GM23338 (cell line): ENCODE data around the gene ITPRIP. TPM values are rescaled to one million over a fixed set of nuclear protein-coding genes. Genes with fewer than 3 reads are reported as not detected.

ENCODE experiments used
- ATAC-seq: fragments of 200-7000 bp; cut with Tn5 transposase; 3 replicates; pipeline ENCODE4 v1.9.1; 2020
- DNase-seq: peaks from one replicate; pipeline ENCODE4 v3.0.0-alpha.2; 2015; ENCODE audit warnings: low spot score
- H2AFZ ChIP-seq: fragments of 200-600 bp; sonication (generic); 2 replicates; pipeline ENCODE4 v1.8.0; 2016; ENCODE audit warnings: antibody characterized with exemption, mild to moderate bottlenecking, moderate library complexity
- H3F3A ChIP-seq: fragments of 200-600 bp; sonication (generic); replicated peaks from 2 replicates; pipeline ENCODE4 v1.8.0; 2017; ENCODE audit warnings: antibody characterized with exemption, mixed run types, low read depth
- H3K27ac ChIP-seq: fragments of 200-600 bp; sonication (generic); 2 replicates; pipeline ENCODE4 v1.6.1; 2016; ENCODE audit warnings: low read depth
- H3K27me3 ChIP-seq: fragments of 200-600 bp; sonication (generic); 2 replicates; pipeline ENCODE4 v1.8.0; 2016; ENCODE audit warnings: mild to moderate bottlenecking, mixed run types, moderate library complexity; ENCODE audit not compliant: insufficient read depth
- H3K36me3 ChIP-seq: fragments of 200-600 bp; sonication (generic); 2 replicates; pipeline ENCODE4 v1.8.0; 2016; ENCODE audit warnings: mild to moderate bottlenecking; ENCODE audit not compliant: insufficient read depth
- H3K4me1 ChIP-seq: fragments of 200-600 bp; sonication (generic); 2 replicates; pipeline ENCODE4 v1.8.0; 2016; ENCODE audit warnings: mild to moderate bottlenecking, moderate library complexity; ENCODE audit not compliant: insufficient read depth
- H3K4me2 ChIP-seq: fragments of 200-600 bp; sonication (generic); 2 replicates; pipeline ENCODE4 v1.7.1; 2017; ENCODE audit warnings: mixed run types
- H3K4me3 ChIP-seq: fragments of 200-600 bp; sonication (generic); 2 replicates; pipeline ENCODE4 v1.6.1; 2016; ENCODE audit warnings: mixed run types
- H3K79me2 ChIP-seq: fragments of 200-600 bp; sonication (generic); replicated peaks from 2 replicates; pipeline ENCODE4 v1.8.0; 2017; ENCODE audit warnings: mild to moderate bottlenecking; ENCODE audit not compliant: insufficient read depth
- H3K9me2 ChIP-seq: fragments of 200-600 bp; sonication (generic); 2 replicates; pipeline ENCODE4 v1.8.0; 2017; ENCODE audit not compliant: insufficient read depth
- H4K20me1 ChIP-seq: fragments of 200-600 bp; sonication (generic); replicated peaks from 2 replicates; pipeline ENCODE4 v1.8.0; 2017; ENCODE audit warnings: mild to moderate bottlenecking; ENCODE audit not compliant: insufficient read depth
- H3K27ac Mint-ChIP-seq: 2 replicates; pipeline ENCODE4 v1.8.0; 2020; ENCODE audit warnings: inconsistent platforms, mild to moderate bottlenecking, moderate library complexity, mixed read lengths
- H3K27me3 Mint-ChIP-seq: 3 replicates; pipeline ENCODE4 v1.8.0; 2022; ENCODE audit warnings: low read depth, mild to moderate bottlenecking, moderate library complexity, mixed read lengths, inconsistent platforms; ENCODE audit not compliant: insufficient read depth, poor library complexity
- H3K36me3 Mint-ChIP-seq: 3 replicates; pipeline ENCODE4 v1.8.0; 2021; ENCODE audit warnings: low read depth, mild to moderate bottlenecking, inconsistent platforms, moderate library complexity, mixed read lengths
- H3K4me1 Mint-ChIP-seq: 3 replicates; pipeline ENCODE4 v1.8.0; 2020; ENCODE audit warnings: mild to moderate bottlenecking, inconsistent platforms, mixed read lengths
- H3K4me3 Mint-ChIP-seq: 3 replicates; pipeline ENCODE4 v1.8.0; 2021; ENCODE audit warnings: moderate library complexity, mild to moderate bottlenecking, inconsistent platforms, mixed read lengths
- H3K9me3 Mint-ChIP-seq: 3 replicates; pipeline ENCODE4 v1.8.0; 2020; ENCODE audit warnings: moderate library complexity, mild to moderate bottlenecking, inconsistent platforms, mixed read lengths
- CREB1 ChIP-seq: fragments of 250-450 bp; sonication (Bioruptor Pico); IDR thresholded peaks from 2 replicates; pipeline ENCODE4 v1.5.0; 2020; ENCODE audit warnings: low read depth, mild to moderate bottlenecking, moderate library complexity
- CTCF ChIP-seq, 2 experiments: fragments of 200-600 bp in 1 of 2; sonication (generic) in 1 of 2; conservative IDR thresholded peaks; 2 replicates each; pipeline versions ENCODE4 v1.5.1 to v1.6.1; 2016 to 2017; ENCODE audit warnings: antibody characterized with exemption in 2 of 2, low read depth in 2 of 2, mild to moderate bottlenecking in 2 of 2, moderate library complexity in 1 of 2
- EZH2 ChIP-seq: fragments of 200-600 bp; sonication (generic); IDR thresholded peaks from one replicate; pipeline ENCODE4 v1.8.0; 2017; ENCODE audit warnings: antibody characterized with exemption, mild to moderate bottlenecking, low read depth; ENCODE audit not compliant: unreplicated experiment
- EZH2phosphoT487 ChIP-seq: fragments of 200-600 bp; sonication (generic); IDR thresholded peaks from one replicate; pipeline ENCODE4 v1.8.1; 2018; ENCODE audit warnings: antibody characterized with exemption; ENCODE audit not compliant: unreplicated experiment
- JUNB ChIP-seq: IDR thresholded peaks from one replicate; pipeline ENCODE4 v1.6.1; 2016; ENCODE audit warnings: antibody characterized with exemption; ENCODE audit not compliant: unreplicated experiment
- NANOG ChIP-seq: IDR thresholded peaks from 2 replicates; pipeline ENCODE4 v1.6.1; 2016; ENCODE audit warnings: antibody characterized with exemption, borderline replicate concordance
- POLR2AphosphoS5 ChIP-seq: IDR thresholded peaks from 2 replicates; pipeline ENCODE4 v1.6.1; 2016; ENCODE audit warnings: antibody characterized with exemption, low read depth
- REST ChIP-seq: IDR thresholded peaks from one replicate; pipeline ENCODE4 v1.6.1; 2018; ENCODE audit warnings: antibody characterized with exemption; ENCODE audit not compliant: unreplicated experiment
- STAT1 ChIP-seq: IDR thresholded peaks from one replicate; pipeline ENCODE4 v1.6.1; 2016; ENCODE audit warnings: antibody characterized with exemption; ENCODE audit not compliant: unreplicated experiment
- ZNF114 ChIP-seq: fragments of 250-450 bp; sonication (Bioruptor Pico); IDR thresholded peaks from 2 replicates; pipeline ENCODE4 v1.5.0; 2020; ENCODE audit warnings: mild to moderate bottlenecking, moderate library complexity
- ZNF331 ChIP-seq: fragments of 250-450 bp; sonication (Bioruptor Pico); IDR thresholded peaks from 2 replicates; pipeline ENCODE4 v1.5.0; 2020; ENCODE audit warnings: low read depth, mild to moderate bottlenecking, moderate library complexity
- polyA plus RNA-seq: library from polyadenylated mRNA; unstranded; fragments of >200 nt; fragmentation: Nextera tagmentation; extraction: Ambion mirVana; gene quantifications from 2 replicates; pipeline ENCODE4 v1.2.1, GENCODE V29; 2016
- total RNA-seq: library from RNA; depleted of rRNA; stranded (reverse); fragments of >200 nt; shearing (Covaris generic); gene quantifications from 2 replicates; pipeline ENCODE4 v1.2.3, GENCODE V29; 2014
- TF ChIP-seq, protein P1 (sequence below): fragments of 250-450 bp; sonication (Bioruptor Pico); IDR thresholded peaks from 2 replicates; pipeline ENCODE4 v1.5.0; 2020; ENCODE audit warnings: mild to moderate bottlenecking, moderate library complexity
- TF ChIP-seq, protein P2 (sequence below): IDR thresholded peaks from 2 replicates; pipeline ENCODE4 v1.6.1; 2016; ENCODE audit warnings: antibody characterized with exemption

Gene ITPRIP
- total and polyA plus RNA-seq, 2 experiments from 2014 or later = 6.9 to 15.2 TPM

GRCh38 chr10:104371753-104372152 lies 33.5 kb upstream of the ITPRIP start:
- Histone ChIP-seq H3F3A (no peaks in the 10 kb centered on the region), H3K4me3 (no peak overlapping the region), H3K36me3 (no peaks in the 10 kb centered on the region), H4K20me1 (no peaks in the 10 kb centered on the region), H2AFZ (no peak overlapping the region), H3K4me1 (peaks cover 12% of the 10 kb centered on the region), H3K9me2 (no peaks in the 10 kb centered on the region), H3K27ac (no peak overlapping the region), H3K4me2 (no peak overlapping the region), H3K79me2 (no peaks in the 10 kb centered on the region), H3K27me3 (no peaks in the 10 kb centered on the region)
- DNase-seq (no peak), ATAC-seq (no peak)
- no peak overlapping the region for H3K27ac Mint-ChIP-seq
- peaks cover 21% of the 10 kb centered on the region for H3K4me1 Mint-ChIP-seq
- H3K36me3 Mint-ChIP-seq = peaks cover 16% of the 10 kb centered on the region
- peaks cover 2% of the 10 kb centered on the region for H3K27me3 Mint-ChIP-seq
- H3K9me3 Mint-ChIP-seq = peaks cover 11% of the 10 kb centered on the region; the same call in 1 of the 3 replicates
- H3K4me3 Mint-ChIP-seq = no peak overlapping the region
- TF ChIP-seq, protein P1, sequence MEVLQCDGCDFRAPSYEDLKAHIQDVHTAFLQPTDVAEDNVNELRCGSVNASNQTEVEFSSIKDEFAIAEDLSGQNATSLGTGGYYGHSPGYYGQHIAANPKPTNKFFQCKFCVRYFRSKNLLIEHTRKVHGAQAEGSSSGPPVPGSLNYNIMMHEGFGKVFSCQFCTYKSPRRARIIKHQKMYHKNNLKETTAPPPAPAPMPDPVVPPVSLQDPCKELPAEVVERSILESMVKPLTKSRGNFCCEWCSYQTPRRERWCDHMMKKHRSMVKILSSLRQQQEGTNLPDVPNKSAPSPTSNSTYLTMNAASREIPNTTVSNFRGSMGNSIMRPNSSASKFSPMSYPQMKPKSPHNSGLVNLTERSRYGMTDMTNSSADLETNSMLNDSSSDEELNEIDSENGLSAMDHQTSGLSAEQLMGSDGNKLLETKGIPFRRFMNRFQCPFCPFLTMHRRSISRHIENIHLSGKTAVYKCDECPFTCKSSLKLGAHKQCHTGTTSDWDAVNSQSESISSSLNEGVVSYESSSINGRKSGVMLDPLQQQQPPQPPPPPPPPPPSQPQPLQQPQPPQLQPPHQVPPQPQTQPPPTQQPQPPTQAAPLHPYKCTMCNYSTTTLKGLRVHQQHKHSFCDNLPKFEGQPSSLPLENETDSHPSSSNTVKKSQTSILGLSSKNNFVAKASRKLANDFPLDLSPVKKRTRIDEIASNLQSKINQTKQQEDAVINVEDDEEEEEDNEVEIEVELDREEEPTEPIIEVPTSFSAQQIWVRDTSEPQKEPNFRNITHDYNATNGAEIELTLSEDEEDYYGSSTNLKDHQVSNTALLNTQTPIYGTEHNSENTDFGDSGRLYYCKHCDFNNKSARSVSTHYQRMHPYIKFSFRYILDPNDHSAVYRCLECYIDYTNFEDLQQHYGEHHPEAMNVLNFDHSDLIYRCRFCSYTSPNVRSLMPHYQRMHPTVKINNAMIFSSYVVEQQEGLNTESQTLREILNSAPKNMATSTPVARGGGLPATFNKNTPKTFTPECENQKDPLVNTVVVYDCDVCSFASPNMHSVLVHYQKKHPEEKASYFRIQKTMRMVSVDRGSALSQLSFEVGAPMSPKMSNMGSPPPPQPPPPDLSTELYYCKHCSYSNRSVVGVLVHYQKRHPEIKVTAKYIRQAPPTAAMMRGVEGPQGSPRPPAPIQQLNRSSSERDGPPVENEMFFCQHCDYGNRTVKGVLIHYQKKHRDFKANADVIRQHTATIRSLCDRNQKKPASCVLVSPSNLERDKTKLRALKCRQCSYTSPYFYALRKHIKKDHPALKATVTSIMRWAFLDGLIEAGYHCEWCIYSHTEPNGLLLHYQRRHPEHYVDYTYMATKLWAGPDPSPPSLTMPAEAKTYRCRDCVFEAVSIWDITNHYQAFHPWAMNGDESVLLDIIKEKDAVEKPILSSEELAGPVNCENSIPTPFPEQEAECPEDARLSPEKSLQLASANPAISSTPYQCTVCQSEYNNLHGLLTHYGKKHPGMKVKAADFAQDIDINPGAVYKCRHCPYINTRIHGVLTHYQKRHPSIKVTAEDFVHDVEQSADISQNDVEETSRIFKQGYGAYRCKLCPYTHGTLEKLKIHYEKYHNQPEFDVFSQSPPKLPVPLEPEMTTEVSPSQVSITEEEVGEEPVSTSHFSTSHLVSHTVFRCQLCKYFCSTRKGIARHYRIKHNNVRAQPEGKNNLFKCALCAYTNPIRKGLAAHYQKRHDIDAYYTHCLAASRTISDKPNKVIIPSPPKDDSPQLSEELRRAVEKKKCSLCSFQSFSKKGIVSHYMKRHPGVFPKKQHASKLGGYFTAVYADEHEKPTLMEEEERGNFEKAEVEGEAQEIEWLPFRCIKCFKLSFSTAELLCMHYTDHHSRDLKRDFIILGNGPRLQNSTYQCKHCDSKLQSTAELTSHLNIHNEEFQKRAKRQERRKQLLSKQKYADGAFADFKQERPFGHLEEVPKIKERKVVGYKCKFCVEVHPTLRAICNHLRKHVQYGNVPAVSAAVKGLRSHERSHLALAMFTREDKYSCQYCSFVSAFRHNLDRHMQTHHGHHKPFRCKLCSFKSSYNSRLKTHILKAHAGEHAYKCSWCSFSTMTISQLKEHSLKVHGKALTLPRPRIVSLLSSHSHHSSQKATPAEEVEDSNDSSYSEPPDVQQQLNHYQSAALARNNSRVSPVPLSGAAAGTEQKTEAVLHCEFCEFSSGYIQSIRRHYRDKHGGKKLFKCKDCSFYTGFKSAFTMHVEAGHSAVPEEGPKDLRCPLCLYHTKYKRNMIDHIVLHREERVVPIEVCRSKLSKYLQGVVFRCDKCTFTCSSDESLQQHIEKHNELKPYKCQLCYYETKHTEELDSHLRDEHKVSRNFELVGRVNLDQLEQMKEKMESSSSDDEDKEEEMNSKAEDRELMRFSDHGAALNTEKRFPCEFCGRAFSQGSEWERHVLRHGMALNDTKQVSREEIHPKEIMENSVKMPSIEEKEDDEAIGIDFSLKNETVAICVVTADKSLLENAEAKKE (CRISPR knock-in tag) = no peak
- TF ChIP-seq JUNB (no peak), CTCF (conservative IDR thresholded peaks at IDR 0.05; ENCODE audit: low read depth in 2 of 2) (no peak), REST (no peak), EZH2 (no peak), STAT1 (no peak), EZH2phosphoT487 (no peak), ZNF331 (CRISPR knock-in tag) (no peak), POLR2AphosphoS5 (no peak), NANOG (no peak), ZNF114 (CRISPR knock-in tag) (no peak), CREB1 (no peak)
- TF ChIP-seq, protein P2, sequence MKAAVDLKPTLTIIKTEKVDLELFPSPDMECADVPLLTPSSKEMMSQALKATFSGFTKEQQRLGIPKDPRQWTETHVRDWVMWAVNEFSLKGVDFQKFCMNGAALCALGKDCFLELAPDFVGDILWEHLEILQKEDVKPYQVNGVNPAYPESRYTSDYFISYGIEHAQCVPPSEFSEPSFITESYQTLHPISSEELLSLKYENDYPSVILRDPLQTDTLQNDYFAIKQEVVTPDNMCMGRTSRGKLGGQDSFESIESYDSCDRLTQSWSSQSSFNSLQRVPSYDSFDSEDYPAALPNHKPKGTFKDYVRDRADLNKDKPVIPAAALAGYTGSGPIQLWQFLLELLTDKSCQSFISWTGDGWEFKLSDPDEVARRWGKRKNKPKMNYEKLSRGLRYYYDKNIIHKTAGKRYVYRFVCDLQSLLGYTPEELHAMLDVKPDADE = no peak
